Measurements from ENCODE around the gene ROGDI.

DNA sequence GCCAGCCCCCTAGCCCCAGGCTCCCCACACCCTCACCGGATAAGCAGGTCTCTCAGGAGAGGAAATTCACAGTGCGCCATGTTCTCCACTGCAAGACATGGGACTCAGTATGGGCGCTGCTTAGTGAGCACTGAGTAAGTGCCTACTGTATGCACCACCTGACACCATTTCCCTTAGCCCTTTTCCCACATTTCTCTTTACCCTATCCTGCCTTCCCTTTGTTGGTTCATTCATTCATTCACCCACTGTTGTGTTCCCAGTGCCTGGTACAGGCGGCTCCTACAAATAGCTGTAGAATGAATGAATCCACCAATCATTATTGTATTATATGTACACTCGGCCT lies 24.4 kb downstream of the ROGDI start:
- no peak for TF ChIP-seq EZH2phosphoT487 (IDR thresholded peaks at IDR 0.05; ENCODE audit: borderline replicate concordance, low read depth, low read length)
- TF ChIP-seq, protein P1, sequence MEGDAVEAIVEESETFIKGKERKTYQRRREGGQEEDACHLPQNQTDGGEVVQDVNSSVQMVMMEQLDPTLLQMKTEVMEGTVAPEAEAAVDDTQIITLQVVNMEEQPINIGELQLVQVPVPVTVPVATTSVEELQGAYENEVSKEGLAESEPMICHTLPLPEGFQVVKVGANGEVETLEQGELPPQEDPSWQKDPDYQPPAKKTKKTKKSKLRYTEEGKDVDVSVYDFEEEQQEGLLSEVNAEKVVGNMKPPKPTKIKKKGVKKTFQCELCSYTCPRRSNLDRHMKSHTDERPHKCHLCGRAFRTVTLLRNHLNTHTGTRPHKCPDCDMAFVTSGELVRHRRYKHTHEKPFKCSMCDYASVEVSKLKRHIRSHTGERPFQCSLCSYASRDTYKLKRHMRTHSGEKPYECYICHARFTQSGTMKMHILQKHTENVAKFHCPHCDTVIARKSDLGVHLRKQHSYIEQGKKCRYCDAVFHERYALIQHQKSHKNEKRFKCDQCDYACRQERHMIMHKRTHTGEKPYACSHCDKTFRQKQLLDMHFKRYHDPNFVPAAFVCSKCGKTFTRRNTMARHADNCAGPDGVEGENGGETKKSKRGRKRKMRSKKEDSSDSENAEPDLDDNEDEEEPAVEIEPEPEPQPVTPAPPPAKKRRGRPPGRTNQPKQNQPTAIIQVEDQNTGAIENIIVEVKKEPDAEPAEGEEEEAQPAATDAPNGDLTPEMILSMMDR (conservative IDR thresholded peaks at IDR 0.05; ENCODE audit: low read length), result no peak

Measured in OCI-LY7 (cell line).